Measurements from ENCODE around the gene VEZT. TPM values are rescaled to one million over a fixed set of nuclear protein-coding genes. Genes with fewer than 3 reads are reported as not detected.
A peak's percentile ranks its signal among the peaks of the same experiment; 100 is the strongest.

The VEZT gene
- polyA plus RNA-seq, 1 donor from 2014 or later, result 219 TPM

- TF ChIP-seq EP300 (conservative IDR thresholded peaks at IDR 0.05; ENCODE audit: poor library complexity, severe bottlenecking), result no peak
- no peak for TF ChIP-seq SMC3 (conservative IDR thresholded peaks at IDR 0.05; ENCODE audit: poor library complexity)
- TF ChIP-seq CTCF (IDR thresholded peaks at IDR 0.05; ENCODE audit: poor library complexity, severe bottlenecking), result no peak
- TF ChIP-seq POLR2AphosphoS5 (IDR thresholded peaks at IDR 0.05), result peak; percentile 38
- TF ChIP-seq EZH2 (IDR thresholded peaks at IDR 0.05; ENCODE audit: borderline replicate concordance, insufficient read depth, low read length, poor library complexity, severe bottlenecking), result no peak
- peak; percentile 81 for TF ChIP-seq MXI1 (conservative IDR thresholded peaks at IDR 0.05; ENCODE audit: poor library complexity, severe bottlenecking)
- TF ChIP-seq TAF1 (IDR thresholded peaks at IDR 0.05; ENCODE audit: low read depth), result no peak
- no peak for TF ChIP-seq REST (IDR thresholded peaks at IDR 0.05; ENCODE audit: borderline replicate concordance)
- TF ChIP-seq RAD21 (conservative IDR thresholded peaks at IDR 0.05), result no peak
- peaks cover 81% of the 10 kb centered on the region for H3K79me2 ChIP-seq (replicated peaks; ENCODE audit: insufficient read depth, low read length)
These were observed 763 bp upstream of the VEZT start for GRCh38 chr12:95216711-95217376.

GRCh38 chr12:95218150-95219133, 835 bp downstream of the VEZT start:
- Histone ChIP-seq H4K20me1 (ENCODE audit: insufficient read depth) (peaks cover 11% of the 10 kb centered on the region), H3K4me3 (ENCODE audit: low read length) (peak overlapping the region; percentile 82), H3K4me2 (ENCODE audit: low read length) (peak overlapping the region; percentile 38), H3K9me3 (ENCODE audit: low read length) (no peaks in the 10 kb centered on the region), H3F3A (ENCODE audit: insufficient read depth, low read length, poor library complexity, severe bottlenecking) (peaks cover 4% of the 10 kb centered on the region), H2AFZ (ENCODE audit: low read depth, low read length) (peak overlapping the region; percentile 78), H3K27ac (ENCODE audit: low read length) (peak overlapping the region; percentile 99), H3K9me2 (ENCODE audit: insufficient read depth, low read length) (no peaks in the 10 kb centered on the region), H3K79me2 (replicated peaks; ENCODE audit: insufficient read depth, low read length) (peaks cover 81% of the 10 kb centered on the region), H3K9ac (ENCODE audit: low read length) (peak overlapping the region; percentile 98), H3K27me3 (ENCODE audit: insufficient read depth, low read depth, low read length) (no peaks in the 10 kb centered on the region), H3K36me3 (ENCODE audit: insufficient read depth, low read length) (no peaks in the 10 kb centered on the region)
- no peak for TF ChIP-seq SMC3 (conservative IDR thresholded peaks at IDR 0.05; ENCODE audit: poor library complexity)
- no peak for TF ChIP-seq CTCF (IDR thresholded peaks at IDR 0.05; ENCODE audit: poor library complexity, severe bottlenecking)
- no peak for TF ChIP-seq EZH2 (IDR thresholded peaks at IDR 0.05; ENCODE audit: borderline replicate concordance, insufficient read depth, low read length, poor library complexity, severe bottlenecking)
- TF ChIP-seq POLR2AphosphoS5 (IDR thresholded peaks at IDR 0.05), result peak; percentile 46
- no peak for TF ChIP-seq EP300 (conservative IDR thresholded peaks at IDR 0.05; ENCODE audit: poor library complexity, severe bottlenecking)
- peak; percentile 95 for TF ChIP-seq REST (IDR thresholded peaks at IDR 0.05; ENCODE audit: borderline replicate concordance)
- peak; percentile 78 for TF ChIP-seq TAF1 (IDR thresholded peaks at IDR 0.05; ENCODE audit: low read depth)

More at GRCh38 chr12:95216711-95217376, 763 bp upstream of the VEZT start:
- Histone ChIP-seq H3K9me2 (ENCODE audit: insufficient read depth, low read length) (no peaks in the 10 kb centered on the region), H3K9ac (ENCODE audit: low read length) (peak overlapping the region; percentile 78), H3K27ac (ENCODE audit: low read length) (peak overlapping the region; percentile 78), H2AFZ (ENCODE audit: low read depth, low read length) (peak overlapping the region; percentile 41), H3K4me3 (ENCODE audit: low read length) (peak overlapping the region; percentile 82), H3K36me3 (ENCODE audit: insufficient read depth, low read length) (no peaks in the 10 kb centered on the region), H3K27me3 (ENCODE audit: insufficient read depth, low read depth, low read length) (no peaks in the 10 kb centered on the region), H3F3A (ENCODE audit: insufficient read depth, low read length, poor library complexity, severe bottlenecking) (peaks cover 4% of the 10 kb centered on the region), H4K20me1 (ENCODE audit: insufficient read depth) (peaks cover 4% of the 10 kb centered on the region), H3K4me2 (ENCODE audit: low read length) (peak overlapping the region; percentile 79), H3K9me3 (ENCODE audit: low read length) (no peaks in the 10 kb centered on the region)
